HG03159 (cell line): ENCODE data around the gene SS18.

Source experiments
- ATAC-seq: cut with Tn5 transposase; IDR thresholded peaks from one replicate; pipeline ENCODE4 v1.9.1; 2021; ENCODE audit warnings: mild to moderate bottlenecking, moderate library complexity; ENCODE audit not compliant: unreplicated experiment

Gene SS18

DNA sequence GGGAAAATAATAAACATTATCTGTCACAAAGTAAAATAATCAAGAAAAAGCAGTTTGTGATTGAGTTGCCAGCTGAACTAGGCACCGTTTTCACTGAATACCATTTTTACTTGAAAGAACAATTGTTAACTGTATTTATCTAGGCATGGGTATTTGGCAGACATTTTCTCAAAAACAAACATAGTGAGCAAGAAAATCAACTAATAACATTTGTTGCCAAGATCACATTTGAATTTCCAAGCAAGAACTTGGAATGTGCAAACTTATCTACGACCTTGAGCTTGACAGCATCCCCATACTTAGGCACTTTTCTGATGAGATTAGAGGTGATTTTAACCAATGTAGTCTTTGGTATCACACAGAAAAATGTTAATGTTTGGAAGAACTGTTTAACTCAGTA, 16.7 kb downstream of the SS18 start:
- ATAC-seq, result no peak

DNA sequence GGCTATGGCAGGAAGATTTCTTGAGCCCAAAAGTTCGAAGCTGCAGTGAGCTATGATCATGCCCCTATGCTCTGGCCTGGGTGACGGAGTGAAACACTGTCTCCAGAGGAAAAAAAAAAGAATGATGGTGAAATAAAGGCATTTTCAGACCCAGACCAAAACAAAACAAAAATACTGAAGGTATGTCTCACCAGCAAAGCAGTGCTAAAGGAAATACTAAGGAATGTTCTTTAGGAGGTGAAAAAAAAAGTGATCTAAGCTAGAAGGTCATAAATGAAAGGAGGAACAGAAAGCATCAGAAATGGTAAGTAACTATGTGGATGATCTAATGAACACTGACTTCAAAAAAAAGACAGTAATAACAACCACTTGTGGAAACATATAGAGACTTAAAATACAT, 18.7 kb downstream of the SS18 start:
- ATAC-seq, result no peak

DNA sequence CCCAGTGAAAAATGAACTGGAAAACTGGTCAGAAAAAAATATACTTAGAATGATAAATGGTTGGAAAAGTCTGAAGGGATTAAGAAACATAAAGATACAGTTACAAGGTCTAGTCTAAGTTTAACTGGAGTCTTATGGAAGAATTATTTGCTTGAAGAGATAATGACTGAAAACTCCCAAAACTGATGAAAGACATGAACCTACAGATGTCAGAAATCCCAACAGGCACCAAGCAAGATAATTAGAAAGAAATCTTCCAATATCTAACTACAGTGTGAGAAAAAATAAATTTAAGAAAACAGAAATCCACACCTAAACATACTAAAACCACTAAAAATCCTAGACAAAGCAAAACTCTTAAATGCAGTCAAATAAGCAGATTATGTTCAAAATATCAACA, 19.4 kb downstream of the SS18 start:
- no peak for ATAC-seq

DNA sequence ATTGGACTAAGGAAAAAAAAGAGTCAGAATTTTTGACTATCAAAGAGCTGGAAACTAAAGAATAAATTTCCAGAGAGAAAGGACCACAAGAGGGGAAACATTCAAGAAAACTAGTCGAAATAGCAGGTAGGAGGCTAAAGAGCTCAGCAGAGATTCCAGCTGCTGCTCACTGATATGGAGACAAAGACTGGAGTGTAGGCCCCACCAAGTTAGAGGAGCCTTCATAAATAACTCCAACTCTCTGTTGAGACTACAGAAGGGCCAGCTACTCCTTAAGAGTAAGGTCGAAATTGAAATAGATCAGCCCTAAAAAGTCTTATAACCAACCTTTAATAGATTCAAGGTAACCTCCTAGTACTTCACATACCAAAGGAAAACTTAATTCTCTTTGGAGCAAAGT, 31.1 kb downstream of the SS18 start:
- no peak for ATAC-seq

DNA sequence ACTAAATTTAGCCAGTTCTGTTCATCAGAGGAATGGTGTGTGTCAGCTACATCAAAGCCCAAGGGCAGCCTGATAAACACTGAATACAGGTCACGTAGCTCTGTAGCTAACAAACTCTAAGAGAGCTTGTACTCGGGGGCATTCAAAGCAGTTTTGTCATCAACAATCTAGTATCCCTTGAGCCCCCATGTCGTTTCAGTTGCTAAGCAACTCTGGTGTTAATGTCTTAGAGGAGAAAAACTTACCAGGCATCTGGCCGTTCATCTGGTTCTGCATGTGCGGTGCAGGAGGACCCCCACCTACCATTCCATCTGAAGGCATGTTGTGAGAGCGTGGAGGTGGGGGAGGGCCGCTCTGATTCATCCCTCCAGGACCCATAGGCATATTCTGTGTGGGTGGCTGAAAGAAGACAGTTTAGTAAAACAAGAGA, 33.1 kb downstream of the SS18 start:
- no peak for ATAC-seq

DNA sequence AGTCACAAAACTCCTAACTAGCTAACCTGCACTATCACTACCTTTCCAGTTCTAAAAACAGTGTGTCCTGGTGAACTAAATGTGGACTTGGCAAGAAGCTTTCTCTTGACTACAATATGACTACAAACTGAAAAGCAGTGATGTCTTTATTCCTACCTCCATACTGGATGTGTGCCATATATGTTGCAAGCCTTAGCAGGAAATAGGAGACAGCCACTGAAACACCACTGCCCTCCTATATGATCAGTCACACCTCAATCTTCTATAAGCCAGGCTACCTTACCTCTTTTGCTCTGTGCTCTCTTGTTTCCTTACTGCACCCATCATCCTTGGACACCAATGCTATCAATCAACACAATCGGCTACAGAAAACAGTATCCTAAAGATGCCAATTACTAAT, 34.1 kb downstream of the SS18 start:
- ATAC-seq, result no peak

DNA sequence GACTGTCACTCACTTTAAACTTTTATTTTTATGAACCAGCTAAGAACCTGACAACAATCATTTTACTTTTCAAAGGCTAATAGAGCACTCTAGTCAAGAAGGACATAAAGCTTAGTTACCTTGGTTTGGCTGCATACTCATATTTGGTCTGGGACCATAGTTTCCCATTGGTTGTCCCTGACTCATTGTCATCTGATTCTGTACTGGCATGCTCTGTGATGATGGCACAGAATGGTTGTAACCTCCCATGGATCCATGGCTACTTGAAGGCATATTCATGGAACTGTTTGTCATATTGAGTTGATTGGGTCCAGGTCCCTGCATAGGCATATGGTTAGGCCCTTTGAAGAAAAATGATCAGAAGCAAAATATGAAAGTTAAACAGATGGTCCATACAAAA, 37.9 kb downstream of the SS18 start:
- no peak for ATAC-seq

DNA sequence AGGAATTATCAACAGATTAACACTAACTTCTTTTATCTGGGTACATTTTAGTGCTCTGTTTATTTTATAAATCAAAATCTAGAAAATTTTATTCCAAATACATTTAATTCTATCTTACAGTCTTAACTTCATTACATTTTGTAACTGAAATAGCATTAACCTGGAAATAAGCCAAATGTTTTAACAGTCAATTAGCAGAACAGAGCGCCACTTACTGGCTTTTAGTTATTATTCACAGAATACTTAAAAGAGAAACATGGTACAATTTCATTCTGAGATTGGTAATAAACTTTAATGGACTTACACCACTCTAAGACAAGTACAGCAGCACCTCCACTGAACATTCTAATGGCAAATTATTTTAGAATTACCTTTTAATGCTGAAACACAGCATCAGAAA, 38.6 kb downstream of the SS18 start:
- ATAC-seq, result no peak

DNA sequence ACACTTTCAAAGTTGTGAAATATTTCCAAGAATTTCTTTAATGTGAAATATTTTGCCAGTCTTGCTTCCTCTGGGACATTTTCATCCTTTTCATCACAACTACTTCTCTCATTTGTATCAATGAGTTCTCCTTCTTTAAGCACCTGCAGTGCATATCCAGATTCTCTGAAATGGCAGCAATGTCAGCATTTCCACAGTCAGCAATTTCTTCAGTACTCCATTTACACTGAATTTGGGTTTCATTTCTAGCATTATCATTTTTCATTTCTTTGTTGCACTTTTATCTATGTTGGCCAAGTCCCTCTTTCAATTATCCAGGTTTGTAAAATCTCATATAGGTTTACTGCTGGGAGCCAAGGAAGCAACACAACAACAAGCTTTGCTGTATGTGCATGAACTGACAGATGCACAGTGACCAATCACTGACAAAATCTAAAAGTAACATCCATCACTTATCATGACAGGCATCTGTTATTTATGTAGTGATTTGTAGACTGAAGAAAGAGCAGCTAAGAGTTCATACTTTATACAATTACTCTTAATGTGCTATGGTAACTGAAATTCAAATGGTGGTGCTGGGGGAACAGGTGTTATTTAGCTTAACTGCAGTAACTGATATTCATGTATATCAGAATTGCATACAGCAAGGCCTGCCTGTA, 43.9 kb downstream of the SS18 start:
- ATAC-seq, result no peak

DNA sequence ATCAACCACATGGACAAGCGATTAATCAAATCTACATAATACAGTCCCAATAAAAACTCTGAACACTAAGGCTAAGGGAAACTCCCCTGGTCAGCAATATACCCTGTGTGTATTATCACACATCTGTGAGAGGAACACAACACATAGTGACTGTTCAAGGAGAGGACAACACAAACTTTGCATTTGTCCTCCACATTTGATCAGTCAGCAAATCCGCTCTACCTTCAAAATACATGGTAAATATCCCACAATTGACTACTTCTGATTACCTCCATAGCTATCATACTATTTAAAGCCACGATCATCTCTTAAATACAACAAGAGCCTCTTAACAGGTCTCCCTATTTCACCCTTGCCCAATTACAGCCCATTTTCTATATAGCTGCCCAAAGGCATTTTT, 45.6 kb downstream of the SS18 start:
- ATAC-seq, result no peak

DNA sequence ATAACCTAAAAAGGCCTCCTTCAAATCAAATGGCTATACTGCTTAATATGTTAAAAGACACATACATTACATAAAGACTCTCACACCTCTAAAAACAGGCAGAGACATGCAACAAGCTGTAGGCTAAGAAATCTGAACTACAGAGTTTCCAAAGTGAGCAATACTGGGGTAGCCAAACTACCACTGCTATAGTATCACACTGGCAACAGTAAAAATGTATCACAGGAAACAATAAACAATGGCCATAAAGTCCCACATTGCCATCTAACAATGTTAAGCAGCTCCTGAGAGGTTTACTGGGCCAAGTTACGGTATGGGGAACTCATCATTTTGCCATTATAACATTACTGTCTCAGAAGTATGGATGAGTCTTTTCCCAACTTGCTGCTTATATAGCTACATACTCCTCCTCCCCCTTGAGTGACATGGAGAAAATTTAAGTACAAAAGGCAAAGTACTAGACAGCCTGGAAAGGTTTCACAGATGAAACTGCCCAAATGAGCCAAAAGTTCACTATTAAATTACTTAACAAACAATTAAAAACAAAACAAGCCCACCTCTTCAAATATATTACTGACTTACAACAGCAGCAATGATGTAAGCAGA, 50.3 kb downstream of the SS18 start:
- no peak for ATAC-seq

DNA sequence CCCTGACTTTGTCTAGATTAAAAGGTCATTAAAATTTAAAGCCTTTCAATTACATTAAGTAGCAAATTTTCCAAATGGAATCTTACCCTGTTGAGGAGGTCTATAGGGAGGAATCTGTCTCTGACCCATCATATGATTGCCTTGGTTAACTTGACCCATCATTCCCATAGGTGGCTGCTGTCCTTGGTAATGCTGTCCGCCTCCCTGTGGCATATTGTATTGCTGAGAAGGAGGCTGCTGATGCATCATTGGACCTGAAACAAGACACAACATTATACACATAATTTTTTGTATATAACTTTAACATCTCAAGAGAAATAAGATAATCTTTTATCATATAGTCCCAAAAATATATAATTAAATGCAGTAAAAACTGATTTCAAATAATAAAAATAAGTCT, 51.2 kb downstream of the SS18 start:
- ATAC-seq, result no peak

DNA sequence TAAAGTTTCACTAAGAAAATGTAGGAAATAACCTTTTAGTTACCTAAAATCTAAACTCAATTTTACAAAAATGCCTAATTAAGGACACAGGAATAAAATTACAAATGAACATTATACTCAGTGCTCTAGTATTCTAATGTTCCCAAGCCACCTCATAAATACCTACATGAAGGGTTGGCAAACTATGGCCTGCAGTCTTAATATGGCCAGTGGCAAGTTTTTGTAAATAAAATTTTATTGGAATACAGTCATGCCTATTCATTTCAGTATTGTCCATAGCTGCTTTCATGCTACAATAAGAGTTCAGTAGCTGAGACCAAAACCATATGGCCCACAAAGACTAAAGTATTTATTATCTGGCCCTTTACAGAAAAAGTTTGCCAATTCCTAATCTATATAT, 53.8 kb downstream of the SS18 start:
- no peak for ATAC-seq

DNA sequence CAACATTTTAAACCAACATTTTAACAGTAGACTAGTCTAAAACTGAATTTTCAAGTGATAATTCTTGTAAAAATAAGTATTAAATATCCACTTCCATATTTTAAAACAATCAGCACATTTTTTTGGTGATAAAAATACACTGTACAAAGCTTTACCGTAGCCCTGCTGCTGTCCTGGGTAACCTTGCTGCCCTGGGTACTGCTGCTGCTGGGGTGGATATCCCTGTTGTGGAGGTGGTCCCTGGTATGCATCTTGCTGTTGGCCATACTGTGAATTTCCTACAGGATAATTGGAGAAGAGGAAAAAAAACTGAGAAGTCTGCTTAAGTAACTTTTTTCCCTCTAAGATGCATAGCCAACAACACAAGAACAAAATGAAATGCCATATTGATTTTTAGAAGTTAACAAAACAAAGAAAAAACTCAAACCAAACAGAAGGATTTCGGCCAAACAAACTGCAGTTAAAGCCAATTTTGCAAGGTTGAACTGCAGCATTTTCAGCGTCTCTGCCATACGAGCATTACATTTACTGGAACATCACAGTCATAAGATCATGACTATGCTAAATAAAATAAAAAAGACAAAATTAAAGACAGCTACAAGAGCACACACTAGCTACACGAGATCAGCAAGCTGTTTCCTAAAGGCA, 55.4 kb downstream of the SS18 start:
- no peak for ATAC-seq

DNA sequence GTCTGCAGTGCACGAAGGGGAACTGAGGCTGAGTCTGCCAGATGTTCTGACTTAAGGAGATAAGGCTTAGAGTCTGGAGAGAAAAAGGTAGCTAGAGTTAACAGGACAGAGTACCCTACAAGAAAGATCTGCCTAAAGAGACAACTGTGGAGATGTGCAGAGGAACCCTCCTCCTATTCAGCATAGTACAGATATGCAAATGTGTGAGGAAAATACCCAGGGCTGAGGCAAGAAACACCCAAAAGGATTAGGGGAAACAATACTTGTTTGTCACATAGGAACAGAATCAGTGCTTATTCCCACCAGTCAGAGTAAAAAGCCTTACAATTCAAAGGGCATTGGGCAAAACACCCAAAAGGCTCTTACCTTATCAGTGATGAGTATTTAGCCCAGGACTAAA, 67.8 kb downstream of the SS18 start:
- no peak for ATAC-seq

DNA sequence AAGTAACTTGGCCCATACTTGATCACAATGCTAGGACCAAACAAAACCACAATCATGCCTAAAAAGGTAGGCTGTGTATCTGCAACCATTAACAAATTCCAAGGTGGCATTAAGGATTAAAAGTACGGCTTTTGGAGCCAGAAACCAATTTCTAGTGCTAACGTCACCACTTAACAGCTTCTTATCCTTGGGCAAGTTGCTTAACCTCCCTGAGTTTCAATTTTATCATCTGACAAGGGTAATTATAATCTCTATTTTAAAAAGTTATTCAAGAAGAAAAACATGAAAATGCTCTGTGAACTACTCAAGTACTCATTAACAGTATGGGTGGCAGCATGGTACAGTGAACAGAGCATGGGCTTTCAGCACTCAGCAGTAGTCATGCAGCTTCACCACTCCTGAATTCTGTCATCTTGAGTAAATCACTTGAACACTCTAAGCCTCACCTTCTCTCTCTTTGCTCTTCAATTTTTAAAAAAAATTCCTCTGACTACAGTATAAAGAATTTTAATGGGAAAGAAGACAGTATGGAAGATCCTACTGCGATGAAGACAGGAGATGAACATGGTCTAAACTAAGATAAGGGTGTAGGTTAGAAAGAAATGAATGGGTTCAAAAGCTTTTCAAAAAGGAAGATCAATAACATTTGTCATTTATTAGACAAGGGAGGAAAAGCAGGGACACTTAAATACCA, 69.2 kb downstream of the SS18 start:
- ATAC-seq, result no peak

DNA sequence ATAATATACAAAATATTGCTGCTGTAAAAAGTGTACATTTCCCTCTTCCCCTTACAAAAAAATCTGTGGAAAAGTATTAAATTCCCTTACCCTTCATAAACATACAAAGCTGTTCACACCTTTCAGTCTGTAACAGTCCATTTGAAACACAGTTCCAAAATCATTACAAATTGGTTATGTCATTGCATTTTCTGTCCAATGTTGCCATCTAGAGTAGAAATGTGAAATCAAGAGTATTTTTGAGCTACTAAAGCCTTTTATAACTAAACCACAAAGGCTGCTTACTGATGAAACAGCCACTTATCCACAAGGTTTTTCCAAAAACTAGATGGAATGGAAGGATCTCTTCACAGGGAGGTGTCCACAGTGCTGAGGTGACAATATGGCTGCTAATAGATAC, 72.5 kb downstream of the SS18 start:
- ATAC-seq, result no peak

DNA sequence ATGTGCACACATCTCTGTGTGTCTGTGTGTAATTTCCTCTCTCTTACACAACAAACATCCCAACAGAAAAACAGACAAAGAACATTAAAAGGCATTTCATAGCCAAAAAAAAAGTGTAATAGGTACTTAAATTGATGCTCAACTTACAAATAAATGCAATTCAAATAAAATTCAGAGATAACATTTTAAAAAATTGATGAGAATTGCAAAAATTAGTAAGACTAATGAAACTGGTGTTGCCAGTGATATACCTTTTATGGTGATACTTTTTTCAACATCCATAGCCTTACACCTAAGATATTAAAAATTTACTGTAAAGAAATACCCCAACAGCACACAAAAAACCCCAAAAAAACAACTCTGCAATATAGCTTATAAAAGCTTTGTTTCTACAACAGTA, 76.0 kb downstream of the SS18 start:
- no peak for ATAC-seq

DNA sequence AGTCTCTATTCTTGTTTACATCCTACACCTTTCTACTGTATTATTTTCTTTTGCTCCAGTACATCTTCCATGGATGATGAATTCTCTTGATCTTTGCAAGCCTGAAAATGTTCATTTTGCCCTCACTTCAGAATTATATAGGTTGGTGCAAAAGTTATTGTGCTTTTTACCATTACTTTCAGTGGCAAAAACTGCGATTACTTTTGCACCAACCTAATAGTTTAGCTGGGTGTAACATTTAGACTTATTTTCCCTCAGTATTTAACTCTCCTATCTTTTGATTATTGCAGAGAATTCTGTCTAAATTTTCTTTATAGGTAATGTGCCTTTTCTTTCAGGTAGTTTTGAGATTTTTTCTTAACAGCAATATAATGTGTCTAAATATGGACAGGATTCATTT, 81.8 kb downstream of the SS18 start:
- ATAC-seq, result no peak

DNA sequence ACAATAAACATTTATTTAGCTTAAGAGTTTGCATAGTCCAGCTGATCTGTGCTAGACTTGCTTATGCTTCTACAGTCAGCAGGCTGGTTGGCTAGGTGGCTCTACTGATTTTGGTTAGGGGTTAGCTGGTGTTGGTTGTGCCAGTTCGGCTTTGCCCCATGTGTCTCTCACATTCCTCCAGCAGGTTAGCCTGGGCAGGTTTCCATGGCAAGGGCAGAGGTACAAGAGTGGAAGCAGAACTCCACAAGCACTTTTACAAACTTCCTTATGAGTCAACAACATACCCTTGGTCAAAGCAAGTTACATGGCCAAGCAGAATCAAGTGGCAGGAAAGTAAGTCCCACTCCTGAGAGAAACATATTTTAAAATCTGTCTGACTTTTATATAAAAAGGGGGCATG, 82.3 kb downstream of the SS18 start:
- no peak for ATAC-seq

DNA sequence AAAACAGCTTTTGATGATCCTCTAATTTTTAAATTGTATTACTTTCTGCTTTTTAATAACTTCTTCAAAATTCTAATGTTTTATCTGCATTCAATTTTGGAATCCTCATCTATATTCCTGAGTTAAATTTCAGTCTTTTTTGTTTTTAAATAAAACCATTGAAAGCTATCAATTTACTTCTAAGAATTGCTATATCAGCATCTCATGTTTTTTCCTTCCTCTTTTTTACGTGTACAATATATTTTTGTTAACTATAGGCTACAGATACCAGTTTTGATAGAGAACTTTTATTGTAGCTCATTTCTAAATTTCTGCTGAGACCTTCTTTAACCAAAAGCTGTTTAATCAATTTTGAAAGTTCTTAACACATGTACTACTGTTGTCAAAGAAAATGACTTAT, 84.5 kb downstream of the SS18 start:
- no peak for ATAC-seq

DNA sequence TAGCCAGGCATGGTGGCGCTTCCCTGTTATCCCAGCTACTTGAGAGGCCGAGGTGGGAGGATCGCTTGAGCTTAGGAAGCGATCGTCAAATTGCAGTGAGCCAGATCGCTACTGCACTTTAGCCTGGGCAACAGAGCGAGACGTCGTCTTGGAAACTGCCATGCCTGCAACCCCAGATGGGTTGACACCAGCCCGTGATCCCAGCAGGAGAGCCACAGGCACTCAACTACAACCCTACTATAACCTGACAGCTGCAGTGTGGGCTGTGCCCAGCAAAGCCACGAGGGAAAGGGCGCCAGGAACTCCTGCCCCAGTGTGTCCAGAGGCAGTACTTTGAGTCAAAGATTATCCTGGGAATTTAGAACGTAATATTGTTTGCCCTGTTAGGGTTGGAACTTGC, 85.6 kb downstream of the SS18 start:
- no peak for ATAC-seq
